Aorta (tissue), 5 donors: ENCODE measurements around the gene MRPS14. TPM values are rescaled to one million over a fixed set of nuclear protein-coding genes. Genes with fewer than 3 reads are reported as not detected.
"Not testable (repeated sequence)": the region's sequence is repeated elsewhere in the genome, so short reads cannot be mapped to it uniquely, and the experiment has no call there.

ENCODE experiments used
- ATAC-seq: fragments of 200-7000 bp; cut with Tn5 transposase; one replicate; pipeline ENCODE4 v1.9.1; 2022; ENCODE audit warnings: moderate library complexity; ENCODE audit not compliant: low FRiP score
- DNase-seq, 2 donors: peaks; one replicate each; pipeline ENCODE4 v3.0.0-alpha.2; 2020
- H3K27ac ChIP-seq, 2 donors: one replicate each; pipeline ENCODE4 v1.5.1; 2013; ENCODE audit warnings: low read length in 2 of 2, mild to moderate bottlenecking in 2 of 2, moderate library complexity in 2 of 2, control low read depth in 1 of 2, inconsistent platforms in 1 of 2, low read depth in 1 of 2
- H3K27me3 ChIP-seq, 2 donors: one replicate each; pipeline ENCODE4 v1.6.1; 2013; ENCODE audit warnings: control low read depth in 1 of 2, low read length in 1 of 2, mild to moderate bottlenecking in 1 of 2, moderate library complexity in 1 of 2; ENCODE audit not compliant: insufficient read depth in 2 of 2, control insufficient read depth in 1 of 2
- H3K36me3 ChIP-seq, 2 donors: one replicate each; pipeline ENCODE4 v1.6.1; 2013; ENCODE audit warnings: control low read depth in 1 of 2, low read length in 1 of 2, mild to moderate bottlenecking in 1 of 2; ENCODE audit not compliant: insufficient read depth in 2 of 2, control insufficient read depth in 1 of 2
- H3K4me1 ChIP-seq, 2 donors: one replicate each; pipeline ENCODE4 v1.6.1; 2013; ENCODE audit warnings: low read length in 2 of 2, control low read depth in 1 of 2, mild to moderate bottlenecking in 1 of 2, moderate library complexity in 1 of 2; ENCODE audit not compliant: insufficient read depth in 2 of 2, control insufficient read depth in 1 of 2
- H3K4me3 ChIP-seq, 2 donors: one replicate each; pipeline ENCODE4 v1.5.1; 2013; ENCODE audit warnings: low read length in 2 of 2, control low read depth in 1 of 2, mild to moderate bottlenecking in 1 of 2
- H3K9me3 ChIP-seq: one replicate; pipeline ENCODE4 v1.6.1; 2013; ENCODE audit warnings: mild to moderate bottlenecking, low read length; ENCODE audit not compliant: control insufficient read depth
- WGBS, 2 donors: extraction: QIAGEN DNeasy Blood & Tissue Kit; methylation state at CpG; one replicate each; pipeline ENCODE4 v1.1.7; 2013; 5-methylcytosine and 5-hydroxymethylcytosine counted together
- intact Hi-C, 2 donors: fragments of 100-400 bp; cut with DNase I; formaldehyde crosslinking; loops; one replicate each; pipeline versions ENCODE4 v1.14.2 to v1.15.0; 2022
- polyA plus RNA-seq, 2 donors: library from polyadenylated mRNA; stranded (reverse); fragments of 200-250 nt; gene quantifications; one replicate each; pipeline ENCODE4 v1.2.3, GENCODE V29; 2013
- total RNA-seq, 2 donors: library from RNA; stranded (reverse); fragmentation: NEBNext Ultra II Directional; extraction: Animal tissue kit (Norgen Biotek cat#: 25700); gene quantifications; one replicate each; pipeline ENCODE4 v1.2.1, GENCODE V29; 2021
- donor health status: healthy with polysubstance abuse.
- donor health status: Bipolar disorder and iron deficiency.
- donor health status: DM: no; HTN: no; CAD: no.
- donor health status: DM: no; HTN: no; CAD: no.
- donor health status: DM: yes; HTN: yes; CAD: no.

The MRPS14 gene
- total and polyA plus RNA-seq, 4 donors: 21.5 to 28.3 (median 22.3) TPM

GRCh38 chr1:175036476-175036875 is 13.3 kb upstream of the MRPS14 start:
- Histone ChIP-seq H3K4me1 (no peaks in the 10 kb centered on the region), H3K9me3 (no peaks in the 10 kb centered on the region), H3K27me3 (no peaks in the 10 kb centered on the region), H3K36me3 (no peaks in the 10 kb centered on the region), H3K4me3 (no peak overlapping the region), H3K27ac (no peak overlapping the region)
- 58 to 61% methylated on average over 3 of the region's 3 CpGs for WGBS, 2 donors
- intact Hi-C loops: loop anchor here in 1 of 2 donors (10.0 kb wide), 1 partner anchor 278 kb away; no protein-coding TSS in a partner anchor
- ATAC-seq (no peak), DNase-seq (no peak)

GRCh38 chr1:175035865-175036264 is 12.6 kb upstream of the MRPS14 start:
- H3K27me3 ChIP-seq: no peaks in the 10 kb centered on the region
- no peak overlapping the region for H3K27ac ChIP-seq
- intact Hi-C loops: loop anchor here in 1 of 2 donors (10.0 kb wide), 1 partner anchor 279 kb away; no protein-coding TSS in a partner anchor
- 87 to 88% methylated on average over 6 of the region's 6 CpGs for WGBS, 2 donors
- DNase-seq (no peak), ATAC-seq (no peak)
- no peak overlapping the region for H3K4me3 ChIP-seq
- no peaks in the 10 kb centered on the region for H3K4me1 ChIP-seq
- no peaks in the 10 kb centered on the region for H3K9me3 ChIP-seq
- no peaks in the 10 kb centered on the region for H3K36me3 ChIP-seq

- Histone ChIP-seq H3K4me3 (no peak overlapping the region), H3K27ac (no peak overlapping the region), H3K27me3 (no peaks in the 10 kb centered on the region), H3K9me3 (no peaks in the 10 kb centered on the region), H3K36me3 (no peaks in the 10 kb centered on the region), H3K4me1 (no peaks in the 10 kb centered on the region)
- DNase-seq (no peak), ATAC-seq (no peak)
- intact Hi-C loops: loop anchor here (5.0 to 10.0 kb wide), 3 partner anchors 113 to 283 kb away; no protein-coding TSS in a partner anchor
- 70 to 76% methylated on average over 2 of the region's 2 CpGs for WGBS, 2 donors
These were observed 11.6 kb upstream of the MRPS14 start for GRCh38 chr1:175034775-175035174.

GRCh38 chr1:175033953-175034352 is 10.7 kb upstream of the MRPS14 start:
- DNase-seq (no peak), ATAC-seq (no peak)
- Histone ChIP-seq H3K36me3 (no peaks in the 10 kb centered on the region), H3K27me3 (no peaks in the 10 kb centered on the region), H3K4me3 (no peak overlapping the region), H3K27ac (no peak overlapping the region), H3K9me3 (no peaks in the 10 kb centered on the region), H3K4me1 (no peaks in the 10 kb centered on the region)
- intact Hi-C loops: loop anchor here (5.0 to 10.0 kb wide), 3 partner anchors 113 to 283 kb away; no protein-coding TSS in a partner anchor
- 75 to 77% methylated on average over 4 of the region's 4 CpGs for WGBS, 2 donors

- WGBS, 2 donors: 93 to 96% methylated on average over 2 of the region's 2 CpGs
- H3K36me3 ChIP-seq: no peaks in the 10 kb centered on the region
- no peak overlapping the region for H3K4me3 ChIP-seq
- H3K9me3 ChIP-seq: no peaks in the 10 kb centered on the region
- intact Hi-C loops: loop anchor here in 1 of 2 donors (5.0 kb wide), 1 partner anchor 1183 kb away; the partner anchor contains the start of gene COP1
- no peak for DNase-seq
- no peaks in the 10 kb centered on the region for H3K27me3 ChIP-seq
- H3K27ac ChIP-seq: no peak overlapping the region
- no peak for ATAC-seq
- H3K4me1 ChIP-seq: no peaks in the 10 kb centered on the region
These were observed 1.5 kb upstream of the MRPS14 start for GRCh38 chr1:175024773-175025172.

- WGBS, 2 donors: 92 to 93% methylated on average over 2 of the region's 2 CpGs
- not testable (repeated sequence) for H3K36me3 ChIP-seq, H3K9me3 ChIP-seq, ATAC-seq, H3K27me3 ChIP-seq, DNase-seq, H3K4me1 ChIP-seq
- H3K27ac ChIP-seq: peak overlapping the region; percentile 76 to 80
- H3K4me3 ChIP-seq: peak overlapping the region; percentile 21 to 73
- intact Hi-C loops: loop anchor here (1.0 to 5.0 kb wide), 2 partner anchors 25 to 1183 kb away; partner anchors contain the start of genes CACYBP (in 1 of the 2) and COP1 (in 1 of the 2)
These were observed 657 bp upstream of the MRPS14 start for GRCh38 chr1:175023922-175024242.

GRCh38 chr1:175019524-175019923 is 3.7 kb downstream of the MRPS14 start:
- ATAC-seq (no peak), DNase-seq (no peak)
- 85 to 92% methylated on average over 3 of the region's 3 CpGs for WGBS, 2 donors
- no peaks in the 10 kb centered on the region for H3K27me3 ChIP-seq
- no peak overlapping the region for H3K4me3 ChIP-seq
- no peaks in the 10 kb centered on the region for H3K9me3 ChIP-seq
- H3K27ac ChIP-seq: no peak overlapping the region
- H3K4me1 ChIP-seq: no peaks in the 10 kb centered on the region
- intact Hi-C loops: no loop called here
- H3K36me3 ChIP-seq: peaks cover 3 to 4% of the 10 kb centered on the region in 2 donors

GRCh38 chr1:175015243-175015642 is 8.0 kb downstream of the MRPS14 start:
- H3K27me3 ChIP-seq: no peaks in the 10 kb centered on the region
- peaks cover 3 to 11% of the 10 kb centered on the region in 2 donors for H3K36me3 ChIP-seq
- H3K27ac ChIP-seq: no peak overlapping the region
- no peak overlapping the region for H3K4me3 ChIP-seq
- no peak for ATAC-seq
- H3K9me3 ChIP-seq: no peaks in the 10 kb centered on the region
- 54 to 55% methylated on average over 4 of the region's 4 CpGs for WGBS, 2 donors
- DNase-seq: no peak
- H3K4me1 ChIP-seq: no peaks in the 10 kb centered on the region
- intact Hi-C loops: no loop called here

GRCh38 chr1:175013445-175013844 is 9.8 kb downstream of the MRPS14 start:
- Histone ChIP-seq H3K4me1 (peaks cover 0 to 2% of the 10 kb centered on the region in 2 donors), H3K27me3 (no peaks in the 10 kb centered on the region), H3K27ac (no peak overlapping the region), H3K9me3 (no peaks in the 10 kb centered on the region), H3K4me3 (no peak overlapping the region), H3K36me3 (peaks cover 3 to 11% of the 10 kb centered on the region in 2 donors)
- intact Hi-C loops: no loop called here
- DNase-seq (no peak), ATAC-seq (no peak)
- WGBS, 2 donors: 41 to 85% methylated on average over 1 of the region's 1 CpG
